ENCODE results near the gene DUOX1.
A peak's percentile ranks its signal among the peaks of the same experiment; 100 is the strongest.
"Not testable (repeated sequence)": the region's sequence is repeated elsewhere in the genome, so short reads cannot be mapped to it uniquely, and the experiment has no call there.

DUOX1 gene

GRCh38 chr15:45129651-45130129, at the start of gene DUOX1, which contains the start of gene DUOXA1:
Gene DUOX1 (plus strand): TSS chr15:45129994. CDS start chr15:45131967, 1,973 bp downstream.
Gene DUOXA1 (minus strand): TSS chr15:45129879. CDS start chr15:45123014, 6,865 bp downstream.
- no peak for DNase-seq (ENCODE audit: low read depth)

DNA sequence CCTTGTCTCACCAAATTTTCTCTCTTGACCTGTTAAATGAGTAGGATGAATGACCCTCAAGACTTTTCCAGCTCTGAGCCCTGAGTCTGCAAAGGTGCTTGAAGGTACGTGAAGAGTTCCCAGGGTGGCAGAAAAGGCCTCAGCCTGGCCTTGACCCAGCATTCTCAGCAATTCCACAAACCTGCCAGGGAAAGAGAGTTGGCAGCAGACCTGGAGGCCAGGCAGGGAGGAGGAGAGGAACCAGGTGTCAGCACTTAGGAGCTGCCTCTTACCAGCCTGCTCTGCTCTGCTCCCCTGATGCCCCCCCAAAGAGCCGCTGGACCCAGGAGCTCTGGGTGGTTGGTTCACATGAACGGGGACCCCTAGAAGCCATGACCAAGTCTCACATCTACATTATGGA, 49.2 kb upstream of the DUOX1 start:
- not testable (repeated sequence) for DNase-seq (ENCODE audit: low read depth)

- not testable (repeated sequence) for DNase-seq (ENCODE audit: low read depth)
Observed at GRCh38 chr15:45082412-45082811, 47.4 kb upstream of the DUOX1 start.

- no peak for DNase-seq (ENCODE audit: low read depth)
Observed at GRCh38 chr15:45083223-45083622, 46.6 kb upstream of the DUOX1 start.

- DNase-seq (ENCODE audit: low read depth): no peak
Observed at GRCh38 chr15:45084163-45084562, 45.6 kb upstream of the DUOX1 start.

- no peak for DNase-seq (ENCODE audit: low read depth)
Observed at GRCh38 chr15:45087513-45087912, 42.3 kb upstream of the DUOX1 start.

DNA sequence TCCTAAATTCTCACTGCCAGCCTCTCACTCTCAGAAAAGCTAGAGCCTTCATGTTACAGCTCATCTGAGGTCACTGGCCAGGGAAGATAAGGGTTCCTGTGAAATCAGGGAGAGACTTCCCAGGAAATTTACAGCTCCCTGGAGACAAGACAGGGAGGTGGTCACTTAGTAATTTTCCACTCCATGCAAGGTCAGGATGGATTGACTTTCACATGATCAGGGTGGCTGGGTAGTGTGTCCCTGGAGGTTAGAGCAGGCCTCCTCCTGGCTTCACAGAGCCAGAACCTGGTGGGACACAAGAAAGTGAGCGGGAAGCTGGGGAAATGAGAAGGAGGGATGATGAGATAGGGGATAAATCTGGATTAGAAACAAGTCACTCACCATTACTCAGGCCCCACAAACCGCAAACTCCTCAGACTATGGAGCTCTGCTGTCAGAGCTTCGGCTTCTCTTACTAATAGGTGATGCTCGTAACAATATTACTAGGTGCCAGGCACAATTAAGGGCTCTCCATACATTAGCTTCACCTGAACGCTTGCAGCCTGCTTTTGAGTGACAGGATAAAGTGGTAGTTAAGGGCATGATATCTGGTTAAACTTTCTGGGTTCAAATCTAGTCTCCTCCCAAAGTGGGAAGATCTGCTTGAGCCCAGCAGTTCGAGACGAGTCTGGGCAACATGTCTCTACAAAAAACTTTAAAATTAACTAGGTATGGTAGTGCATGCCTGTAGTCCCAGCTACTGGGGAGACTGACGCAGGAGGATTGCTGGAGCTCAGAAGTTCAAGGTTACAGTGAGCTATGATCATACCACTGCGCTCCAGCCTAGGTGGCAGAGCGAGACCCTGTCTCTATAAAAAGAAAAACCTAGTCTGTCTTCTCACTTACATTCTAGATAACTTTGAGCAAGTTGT, 40.7 kb upstream of the DUOX1 start:
- no peak for DNase-seq (ENCODE audit: low read depth)

DNA sequence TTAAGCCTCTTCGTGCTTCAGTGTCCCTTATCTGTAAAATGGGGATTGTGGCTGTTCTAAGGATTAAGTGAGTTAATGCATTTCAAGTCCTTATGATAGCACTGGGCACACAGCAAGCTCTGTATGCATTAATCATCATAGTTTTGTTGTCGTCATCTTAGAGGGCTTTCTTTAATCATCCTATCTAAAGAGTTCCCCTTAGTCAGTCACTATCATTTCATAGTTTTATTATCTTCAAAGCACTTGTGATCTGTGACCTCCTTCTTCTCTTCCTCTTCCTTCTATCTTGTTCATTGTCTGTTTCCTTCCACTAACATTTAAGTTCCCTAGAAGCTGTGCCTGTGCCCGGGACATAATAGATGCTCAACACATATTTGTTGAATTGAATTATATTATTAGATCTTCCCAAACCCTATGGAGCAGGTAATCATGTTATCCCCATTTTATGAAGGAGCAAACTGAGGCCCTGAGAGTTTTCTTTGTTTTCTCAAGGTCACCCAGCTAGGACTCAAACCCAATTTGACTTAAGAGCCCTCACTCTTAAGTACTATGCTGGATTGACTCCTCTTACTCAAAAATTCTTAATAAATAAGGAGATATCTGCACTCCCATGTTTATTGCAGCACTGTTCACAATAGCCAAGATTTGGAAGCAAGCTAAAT, 40.0 kb upstream of the DUOX1 start:
- DNase-seq (ENCODE audit: low read depth): no peak

DNA sequence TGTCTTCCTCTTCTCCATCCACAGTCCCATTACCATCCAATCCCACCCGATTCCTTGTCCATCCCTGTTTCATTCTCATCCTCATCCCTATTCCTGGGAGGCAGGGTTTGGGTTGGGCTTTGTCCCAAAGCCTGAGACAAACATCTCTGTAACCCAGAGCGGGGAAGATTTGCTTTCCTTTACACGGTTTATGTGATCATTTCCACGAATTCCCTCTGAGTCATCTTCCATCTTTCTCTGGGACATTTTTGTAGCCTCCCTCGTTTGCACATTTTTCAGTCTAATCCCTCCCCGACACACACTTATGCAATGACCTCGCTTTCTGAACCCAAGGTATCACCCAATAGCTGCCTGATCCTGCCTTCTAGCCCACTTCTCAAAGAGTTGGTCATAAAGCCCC, 38.6 kb upstream of the DUOX1 start:
- DNase-seq (ENCODE audit: low read depth): peak; percentile 39

DNA sequence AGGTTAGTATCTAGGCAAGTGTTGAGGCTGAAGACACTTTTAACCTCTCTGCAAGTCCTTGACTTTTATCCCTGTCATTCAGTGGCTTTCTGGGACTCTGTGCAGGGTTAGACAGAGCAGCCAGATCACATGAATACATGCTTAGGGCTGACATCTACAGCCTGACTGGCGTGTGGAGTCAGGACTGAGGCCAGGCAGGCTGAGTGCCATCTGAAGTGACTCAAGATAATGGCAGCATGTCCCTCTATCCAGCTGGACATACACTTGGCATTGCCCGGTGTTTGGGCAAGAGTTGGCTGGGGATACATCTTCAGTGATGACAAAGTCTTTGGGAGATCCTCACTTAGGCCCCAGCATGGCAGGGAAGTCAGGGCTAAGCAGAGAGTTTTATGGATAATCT, 38.2 kb upstream of the DUOX1 start:
- no peak for DNase-seq (ENCODE audit: low read depth)

DNA sequence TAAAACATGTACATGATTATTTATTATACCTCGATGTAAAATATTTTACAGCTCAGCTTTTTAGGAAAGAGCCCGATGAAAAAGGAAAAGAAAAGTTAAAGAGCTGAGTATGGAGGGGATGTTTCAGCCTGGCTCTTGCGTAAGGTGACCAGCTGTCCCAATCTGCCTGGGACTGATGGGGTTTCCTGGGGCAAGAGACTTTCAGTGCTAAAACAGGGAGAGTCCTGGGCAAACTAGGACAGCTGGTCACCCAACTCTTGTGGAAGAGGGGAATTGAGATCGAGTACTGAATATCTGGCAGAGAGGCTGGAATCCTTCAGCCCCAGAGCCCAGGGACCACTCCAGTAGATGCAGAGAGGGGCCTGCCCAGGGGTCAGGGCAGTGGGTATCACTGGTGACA, 36.8 kb upstream of the DUOX1 start:
- no peak for DNase-seq (ENCODE audit: low read depth)

- DNase-seq (ENCODE audit: low read depth): no peak
Observed at GRCh38 chr15:45093622-45094357, 36.0 kb upstream of the DUOX1 start.

DNA sequence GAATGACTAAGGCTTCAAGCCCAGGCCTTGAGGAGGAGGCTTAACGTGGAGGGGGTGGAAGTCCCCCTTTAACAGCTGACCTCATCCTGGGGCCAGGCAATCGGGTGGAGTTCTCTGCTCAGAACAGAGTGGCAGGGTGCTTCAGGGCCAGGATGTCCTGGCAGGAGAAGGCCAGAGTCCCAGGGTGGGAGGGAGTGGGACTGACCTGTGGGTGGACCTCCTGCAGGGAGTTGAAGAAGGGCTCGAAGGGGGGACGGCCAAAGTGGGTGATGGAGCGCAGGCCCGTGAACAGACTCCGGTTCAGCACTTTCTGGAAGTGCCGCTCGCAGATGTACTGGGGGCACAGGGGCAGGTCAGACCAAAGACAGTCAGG, 35.5 kb upstream of the DUOX1 start:
- no peak for DNase-seq (ENCODE audit: low read depth)

DNA sequence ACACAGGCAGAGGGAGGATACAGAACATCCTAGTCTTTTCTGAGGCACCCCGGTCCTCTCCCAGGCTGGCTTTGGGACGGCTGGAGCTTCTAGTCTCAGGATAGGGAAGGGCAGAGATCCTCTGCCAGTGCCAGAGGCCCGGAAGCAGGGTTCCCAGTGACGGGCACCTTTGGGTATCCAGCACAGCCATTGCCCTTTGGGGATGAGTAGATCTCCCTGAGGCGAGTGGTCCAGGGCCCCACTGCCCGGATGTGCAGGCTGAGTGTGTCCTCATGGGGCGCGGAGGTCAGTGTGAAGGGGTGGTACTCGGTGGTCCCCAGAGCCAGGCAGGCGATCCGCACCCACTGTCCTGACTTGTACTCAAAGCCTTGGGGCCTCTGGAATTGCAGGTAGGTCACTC, 34.1 kb upstream of the DUOX1 start:
- DNase-seq (ENCODE audit: low read depth): no peak

- no peak for DNase-seq (ENCODE audit: low read depth)
Observed at GRCh38 chr15:45097466-45097865, 32.3 kb upstream of the DUOX1 start.

- DNase-seq (ENCODE audit: low read depth): no peak
Observed at GRCh38 chr15:45099549-45100165, 30.1 kb upstream of the DUOX1 start.

- no peak for DNase-seq (ENCODE audit: low read depth)
Observed at GRCh38 chr15:45100884-45101625, 28.7 kb upstream of the DUOX1 start.

DNA sequence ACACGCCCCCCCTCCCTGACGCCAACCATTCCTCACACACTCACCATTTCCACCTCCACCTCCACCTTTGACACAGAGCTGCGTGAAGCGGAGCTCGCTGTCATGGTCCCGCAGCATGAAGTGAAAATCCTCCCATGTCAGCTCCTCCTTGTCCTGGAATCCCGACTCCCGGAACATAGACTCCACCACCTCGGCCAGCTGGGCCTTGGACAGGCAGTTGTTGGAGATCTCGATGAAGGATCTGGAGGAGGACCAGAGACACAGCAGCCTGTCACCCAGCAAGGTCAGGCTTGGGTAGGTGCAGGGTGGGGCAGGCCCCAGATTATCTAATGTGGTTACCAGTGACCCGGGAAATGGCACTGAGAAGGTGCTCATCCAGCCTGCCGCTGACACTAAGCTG, 28.0 kb upstream of the DUOX1 start:
- DNase-seq (ENCODE audit: low read depth): no peak

DNA sequence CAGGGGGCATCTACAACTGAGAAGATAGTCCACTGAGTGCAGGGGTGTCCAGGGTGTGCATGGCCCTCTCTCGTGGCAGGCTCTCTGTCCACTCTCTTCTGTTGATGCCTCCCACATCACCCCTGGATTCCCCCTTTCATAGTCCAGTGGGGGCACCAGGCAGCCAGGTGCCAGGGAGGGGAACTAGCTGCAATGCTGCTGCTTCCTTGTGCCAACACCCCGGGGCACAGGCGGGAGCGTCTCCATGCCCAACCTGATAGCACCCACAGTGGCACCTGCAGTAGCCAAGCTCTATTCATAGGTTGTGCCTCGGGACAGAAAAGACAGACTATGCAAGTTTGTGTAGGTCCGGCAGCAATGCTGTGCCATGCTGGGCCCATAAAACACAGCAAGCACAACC, 27.6 kb upstream of the DUOX1 start:
- DNase-seq (ENCODE audit: low read depth): no peak

GRCh38 chr15:45104170-45104569, 25.6 kb upstream of the DUOX1 start:
- not testable (repeated sequence) for DNase-seq (ENCODE audit: low read depth)

- DNase-seq (ENCODE audit: low read depth): no peak
Observed at GRCh38 chr15:45105586-45105985, 24.2 kb upstream of the DUOX1 start.
